HG02852 (cell line): ENCODE measurements around the gene ZMIZ1.

Experiments
- ATAC-seq: cut with Tn5 transposase; IDR thresholded peaks from one replicate; pipeline ENCODE4 v1.9.1; 2021; ENCODE audit warnings: mild to moderate bottlenecking, moderate library complexity; ENCODE audit not compliant: unreplicated experiment

ZMIZ1 gene

DNA sequence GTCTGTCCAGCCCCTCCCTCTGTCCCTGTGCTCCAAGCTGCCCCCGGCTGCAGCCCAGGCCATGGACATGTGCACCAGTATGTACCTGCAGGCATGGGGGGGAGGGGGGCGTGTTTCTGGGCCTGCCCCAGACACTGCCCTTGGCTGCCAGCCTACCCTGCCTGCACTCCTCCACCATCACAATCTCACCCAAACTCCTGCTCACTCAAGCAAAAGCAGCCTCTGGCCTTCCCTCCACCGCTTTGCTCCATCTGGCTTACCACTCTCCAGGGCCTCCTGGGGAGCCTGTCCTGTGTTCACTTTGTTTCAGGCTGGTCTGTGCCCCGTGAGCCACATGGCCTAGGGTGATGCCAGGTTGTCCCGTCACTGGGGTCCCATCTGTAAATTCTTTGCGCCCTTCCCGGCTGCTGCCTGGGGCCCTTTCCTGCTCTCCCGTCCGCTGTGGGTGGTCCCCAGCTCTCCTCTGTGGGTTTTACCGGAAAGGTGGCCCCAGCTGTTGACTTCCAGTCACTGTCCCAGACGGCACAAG is 245.2 kb downstream of the ZMIZ1 start:
- ATAC-seq = no peak

DNA sequence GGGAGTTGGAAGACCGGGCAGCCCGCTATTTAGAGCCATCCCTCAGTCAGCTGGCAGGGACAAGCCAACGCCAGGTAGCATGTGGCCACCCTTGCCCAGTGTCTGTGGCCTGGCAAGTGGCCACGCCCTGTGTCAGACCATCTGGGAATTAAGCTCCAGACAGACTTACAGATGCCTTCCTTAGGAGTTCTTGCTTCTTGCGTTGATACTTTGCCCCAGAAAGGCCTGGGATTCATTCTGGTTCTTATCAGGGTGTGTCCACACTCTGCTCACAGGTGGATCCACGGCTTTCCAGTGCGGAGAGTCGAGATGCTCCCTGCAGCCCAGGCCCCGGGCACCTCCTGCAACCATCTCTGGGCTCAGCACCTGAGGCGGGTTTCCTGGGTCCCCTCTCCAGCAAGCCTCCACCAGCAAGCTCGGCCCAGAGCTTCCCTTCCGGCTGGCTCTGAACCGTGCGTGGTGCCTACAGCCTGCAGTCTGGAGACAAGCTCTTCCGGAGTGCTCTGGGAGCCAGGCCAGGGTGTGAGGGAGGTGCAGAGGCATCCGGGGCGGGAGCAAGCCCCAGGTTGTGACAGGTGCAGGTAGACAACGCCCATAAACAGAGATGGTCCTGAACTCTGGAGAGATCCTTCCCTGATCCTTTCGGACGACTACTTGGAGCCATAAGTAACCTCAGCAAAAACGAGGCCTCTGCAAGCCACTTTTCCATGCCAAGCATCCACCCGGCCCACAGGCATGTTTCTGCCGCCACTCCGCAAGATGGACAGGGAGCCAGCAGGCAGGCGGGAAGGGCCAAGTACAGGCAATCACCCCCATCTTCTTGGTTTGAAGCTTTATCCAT is 246.2 kb downstream of the ZMIZ1 start:
- ATAC-seq = no peak

DNA sequence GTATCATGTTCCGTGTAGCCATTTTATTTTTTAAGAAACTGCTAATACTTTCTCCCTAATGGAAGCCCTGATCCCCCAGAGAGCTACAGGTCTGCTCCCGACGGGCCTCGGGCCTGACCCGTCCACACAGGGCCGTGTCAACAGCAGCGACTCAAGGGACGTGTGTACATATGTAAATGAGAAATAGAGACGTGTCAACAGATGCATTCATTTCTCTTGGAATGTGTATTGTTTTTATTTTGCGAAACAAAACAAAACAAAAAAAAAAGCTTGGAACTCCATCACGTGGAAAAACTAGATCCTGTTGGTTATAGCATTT is 246.8 kb downstream of the ZMIZ1 start:
- ATAC-seq = no peak

DNA sequence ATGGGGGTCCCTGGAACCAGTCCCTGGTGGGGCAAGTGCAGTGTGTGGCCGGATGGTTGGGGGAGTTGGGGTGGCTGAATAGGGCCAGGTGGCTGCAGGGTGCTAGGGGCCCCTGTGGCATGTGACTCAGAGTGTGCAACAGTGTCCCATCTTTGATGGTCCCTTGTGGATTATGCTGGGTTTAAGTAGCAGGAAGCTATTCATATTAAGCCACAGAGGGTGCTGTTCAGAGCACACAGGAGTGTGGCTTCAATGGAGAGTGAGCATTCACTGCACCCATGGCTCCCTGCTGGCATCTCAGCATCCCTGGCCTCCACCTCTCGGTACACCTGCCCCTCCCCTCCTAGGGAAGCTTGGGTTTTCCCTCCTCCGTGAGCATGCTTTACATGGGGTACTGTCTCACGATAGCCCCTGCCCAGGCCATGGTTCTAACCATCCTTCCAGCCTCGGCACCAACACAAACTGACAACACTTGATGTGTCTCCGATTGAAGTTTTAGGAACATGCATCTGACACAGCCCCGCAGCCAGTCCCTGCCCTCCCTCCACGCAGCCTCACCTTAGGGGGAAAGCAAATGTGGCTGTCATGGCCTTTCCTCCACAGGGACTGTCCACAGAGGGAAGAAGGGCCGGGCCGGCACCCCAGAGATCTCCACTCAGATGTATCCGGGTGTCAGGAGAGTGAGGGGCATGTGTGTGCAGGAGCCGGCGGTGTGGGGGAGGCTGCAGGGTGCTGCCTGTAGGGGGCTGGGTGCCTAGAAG is 248.1 kb downstream of the ZMIZ1 start:
- peak; percentile 63 for ATAC-seq

DNA sequence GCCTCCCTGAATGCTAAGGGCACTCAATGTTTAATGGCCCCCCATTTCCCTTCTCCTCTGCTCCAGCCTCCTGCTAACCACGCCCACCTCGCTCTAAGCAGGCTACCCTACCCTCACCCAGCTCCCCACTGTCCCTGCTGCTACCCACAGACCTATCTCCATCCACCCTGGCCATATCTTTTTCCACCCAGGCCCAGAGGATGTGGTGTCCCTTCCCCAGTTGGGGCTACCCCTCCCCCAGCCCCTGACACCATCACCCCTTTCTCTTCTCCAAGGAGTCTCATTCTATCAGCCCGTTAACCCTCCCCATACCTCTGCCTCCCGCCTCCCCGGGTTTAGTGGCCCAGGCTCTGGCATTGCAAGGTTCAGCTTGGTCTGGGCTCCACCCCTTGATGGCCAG is 249.6 kb downstream of the ZMIZ1 start:
- ATAC-seq = no peak

DNA sequence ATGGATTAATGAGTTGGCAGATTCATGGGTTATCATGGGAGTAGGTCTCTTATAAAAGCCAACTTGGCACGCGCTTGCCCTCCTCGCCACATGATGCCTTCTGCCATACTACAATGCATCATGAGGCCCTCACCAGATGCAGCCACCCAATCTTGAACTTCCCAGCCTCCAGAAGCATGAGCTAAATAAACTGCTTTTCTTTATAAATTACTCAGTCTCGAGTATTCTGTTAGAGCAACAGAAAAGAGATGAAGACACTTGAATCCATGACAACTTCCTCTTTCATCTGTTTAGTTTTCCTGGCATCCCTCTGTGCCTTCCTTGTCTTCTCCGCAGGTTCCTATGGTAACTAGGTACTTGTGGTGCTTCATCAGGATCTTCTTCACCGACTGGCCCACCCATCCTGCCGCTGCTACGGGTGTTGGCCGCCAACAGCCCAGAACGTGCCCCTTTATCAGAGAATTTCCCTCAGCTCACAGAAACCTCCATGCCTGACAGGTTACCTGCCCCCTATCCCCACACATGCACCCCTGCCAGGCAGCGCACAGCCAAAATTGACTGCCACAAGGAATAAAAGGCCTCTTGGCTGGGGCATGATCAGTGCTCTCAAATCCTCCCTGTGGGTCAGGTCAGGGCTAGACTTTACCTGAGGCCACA is 250.5 kb downstream of the ZMIZ1 start:
- no peak for ATAC-seq

DNA sequence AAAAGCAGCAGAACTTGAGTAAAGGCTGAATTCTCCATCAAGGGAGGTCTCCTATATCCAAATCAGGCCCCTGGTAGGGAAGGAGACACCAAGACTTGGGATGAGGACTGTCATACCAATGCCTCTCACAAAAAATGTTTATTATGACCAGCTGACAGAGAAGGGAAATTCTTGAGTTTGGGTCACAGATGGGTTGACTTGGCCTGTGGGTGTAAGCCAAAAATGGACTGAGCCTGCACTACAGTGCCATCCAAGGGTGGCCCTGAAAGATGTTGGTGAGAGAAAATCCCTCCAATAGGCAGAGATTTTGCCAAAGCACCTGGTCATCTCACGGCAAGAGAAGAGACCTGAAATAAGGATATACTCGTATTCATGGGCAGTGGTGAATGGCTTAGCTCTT is 251.6 kb downstream of the ZMIZ1 start:
- ATAC-seq = no peak

DNA sequence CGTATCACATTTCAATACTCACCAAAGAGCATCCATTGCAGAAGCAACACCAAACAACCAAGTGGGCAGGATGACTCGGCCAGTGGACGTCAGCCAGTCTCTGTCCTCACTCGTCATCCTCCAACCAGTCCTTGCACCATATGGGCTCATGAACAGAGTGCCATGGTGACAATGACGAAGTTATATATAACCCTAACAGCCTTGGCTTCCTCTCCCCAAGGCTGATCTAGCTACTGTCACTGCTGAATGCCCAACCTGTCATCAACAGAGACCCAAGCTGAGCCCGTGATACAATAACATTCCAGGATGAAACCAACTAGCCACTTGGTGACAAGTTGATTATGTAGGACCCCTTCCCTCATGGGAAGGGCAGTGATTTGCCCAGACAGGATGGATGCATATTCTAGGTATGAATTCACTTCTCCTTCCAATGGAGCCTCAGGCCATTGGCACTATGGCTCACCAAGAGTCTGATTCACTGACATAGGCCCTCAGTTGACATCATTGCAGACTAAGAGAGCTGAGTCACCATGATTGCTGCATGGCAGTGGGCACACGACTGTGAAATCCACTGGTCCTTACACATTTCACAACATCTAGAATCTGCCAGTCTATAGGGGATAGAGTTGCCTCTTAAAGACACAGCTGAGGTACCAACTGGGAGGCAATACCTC is 252.2 kb downstream of the ZMIZ1 start:
- no peak for ATAC-seq

DNA sequence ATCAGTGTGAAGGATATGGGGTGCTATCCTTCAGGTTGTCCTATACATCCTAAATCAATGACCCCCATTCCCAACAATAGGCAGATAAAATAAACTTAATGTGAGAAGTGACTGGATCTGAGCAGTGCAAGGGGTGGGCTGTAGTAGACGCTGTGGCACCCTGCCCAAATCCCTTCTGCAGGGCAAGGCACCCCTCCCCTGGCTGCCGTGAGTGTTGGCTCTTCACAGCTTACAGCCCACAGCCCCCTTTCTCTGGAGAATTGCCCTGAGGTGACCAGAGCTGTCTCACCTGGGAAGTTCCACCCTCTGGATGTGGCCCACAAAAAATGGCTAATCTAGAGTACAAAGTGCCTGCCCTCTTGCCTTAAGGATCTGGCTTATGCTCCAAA is 252.7 kb downstream of the ZMIZ1 start:
- ATAC-seq = no peak

DNA sequence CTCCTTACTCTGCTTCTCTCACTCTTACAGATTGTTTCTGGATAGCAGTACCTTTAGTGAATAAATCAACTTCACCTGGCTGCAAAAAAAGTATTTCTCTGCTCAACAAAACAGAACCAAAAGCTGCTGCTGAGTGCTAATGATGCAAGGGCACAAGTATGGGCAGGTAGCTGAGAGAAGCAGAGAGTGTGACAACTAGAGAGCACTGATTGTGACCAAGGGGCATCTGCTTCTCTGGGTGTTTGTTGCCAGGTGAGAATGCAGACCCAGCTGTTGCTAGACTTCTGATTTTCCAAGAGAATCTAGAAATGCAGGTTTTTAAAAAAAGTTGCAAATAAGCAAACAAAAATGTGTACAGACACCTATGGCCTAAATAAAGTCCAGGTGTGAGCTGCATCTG is 253.2 kb downstream of the ZMIZ1 start:
- no peak for ATAC-seq

DNA sequence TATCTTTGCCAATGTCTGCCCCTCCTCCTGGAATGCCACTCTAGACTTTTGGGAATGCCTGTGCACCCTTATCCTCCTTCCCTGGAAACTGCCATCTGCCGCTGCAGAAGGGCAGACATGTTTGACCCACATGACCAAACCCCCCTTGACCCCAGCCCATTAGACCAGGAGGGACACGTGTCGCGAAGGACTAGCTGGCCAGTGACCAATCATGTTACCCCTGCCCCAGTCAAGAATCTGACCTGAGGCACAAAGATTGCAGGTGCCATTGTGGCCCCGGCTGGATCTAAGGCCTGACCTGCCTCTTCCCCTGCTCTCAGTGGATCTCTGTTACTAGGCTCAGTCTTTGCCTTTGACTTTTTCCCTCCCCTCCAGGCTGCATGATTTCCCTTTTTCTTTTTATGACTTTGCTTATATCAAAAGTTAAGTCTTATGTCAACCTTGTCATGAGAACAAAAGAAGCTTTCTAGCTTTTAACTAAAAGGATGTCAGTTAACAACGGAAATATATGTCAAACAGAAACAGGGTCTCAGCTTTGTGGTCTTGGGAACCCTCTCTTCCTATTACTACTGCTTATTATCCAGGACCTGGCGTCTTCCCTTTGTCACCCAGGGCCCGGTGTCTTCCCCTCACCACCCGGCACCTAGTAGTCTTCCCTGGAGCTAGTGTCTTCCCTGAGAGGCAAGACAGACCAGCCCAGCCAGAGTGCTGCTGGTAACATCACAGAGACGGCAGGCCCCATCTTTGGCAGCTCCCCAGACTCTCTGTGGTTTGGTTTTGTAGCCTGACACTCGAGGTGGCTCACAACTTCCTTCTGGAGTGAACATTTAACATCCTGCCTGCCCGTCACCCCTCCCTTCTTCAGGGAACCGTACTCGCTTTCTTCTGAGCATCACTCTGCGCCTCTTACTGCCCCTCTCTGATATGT is 254.1 kb downstream of the ZMIZ1 start:
- ATAC-seq = peak; percentile 65

DNA sequence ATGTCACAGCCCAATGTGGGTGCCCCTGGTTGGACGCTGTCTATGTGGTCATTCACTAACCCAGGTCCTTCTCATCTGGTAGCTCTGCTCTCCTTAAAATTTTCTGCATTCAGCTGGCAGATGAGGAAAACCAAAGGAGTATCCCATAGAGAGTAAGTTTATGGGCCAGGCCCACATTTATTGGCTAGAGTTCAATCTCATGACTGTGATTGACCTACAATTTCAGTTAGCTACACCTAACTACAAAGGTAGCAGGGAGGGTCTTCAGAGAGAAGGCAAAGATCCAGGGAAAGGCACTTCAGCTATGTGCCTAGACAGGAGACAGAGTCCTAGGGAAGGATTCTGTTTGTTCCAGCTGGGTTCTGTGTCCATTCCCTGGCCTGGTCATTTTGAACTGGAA is 254.8 kb downstream of the ZMIZ1 start:
- no peak for ATAC-seq

DNA sequence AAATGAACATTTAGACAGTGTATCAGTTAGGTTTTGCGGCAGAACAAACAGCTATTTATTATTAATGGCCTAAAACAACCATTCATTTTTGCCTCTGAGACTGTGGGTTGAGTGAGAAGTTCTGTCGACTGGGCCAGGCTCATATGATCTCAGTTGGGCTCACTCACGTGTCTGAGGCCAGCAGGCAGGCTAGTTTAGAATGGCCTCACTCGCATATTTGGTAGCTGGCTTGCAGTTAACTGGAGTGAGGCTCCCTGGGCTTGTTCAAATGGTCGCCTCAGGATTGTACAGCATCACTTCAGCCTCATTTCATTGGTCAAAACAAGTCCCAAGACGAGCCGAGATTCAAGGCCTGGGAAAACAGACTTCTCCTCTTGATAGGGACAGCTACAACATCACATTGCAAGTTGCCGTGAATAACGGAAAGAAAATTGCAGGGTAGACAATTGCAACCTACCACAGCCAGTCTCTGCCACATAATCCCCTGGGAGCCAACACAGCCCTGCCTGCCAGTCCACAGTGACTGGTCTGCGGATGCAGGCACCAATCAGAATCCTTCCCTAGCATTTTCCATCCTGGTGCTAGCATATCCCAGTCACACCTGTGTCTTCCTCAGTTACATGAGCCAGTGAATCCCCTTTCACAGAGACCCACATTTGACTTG is 255.4 kb downstream of the ZMIZ1 start:
- no peak for ATAC-seq

DNA sequence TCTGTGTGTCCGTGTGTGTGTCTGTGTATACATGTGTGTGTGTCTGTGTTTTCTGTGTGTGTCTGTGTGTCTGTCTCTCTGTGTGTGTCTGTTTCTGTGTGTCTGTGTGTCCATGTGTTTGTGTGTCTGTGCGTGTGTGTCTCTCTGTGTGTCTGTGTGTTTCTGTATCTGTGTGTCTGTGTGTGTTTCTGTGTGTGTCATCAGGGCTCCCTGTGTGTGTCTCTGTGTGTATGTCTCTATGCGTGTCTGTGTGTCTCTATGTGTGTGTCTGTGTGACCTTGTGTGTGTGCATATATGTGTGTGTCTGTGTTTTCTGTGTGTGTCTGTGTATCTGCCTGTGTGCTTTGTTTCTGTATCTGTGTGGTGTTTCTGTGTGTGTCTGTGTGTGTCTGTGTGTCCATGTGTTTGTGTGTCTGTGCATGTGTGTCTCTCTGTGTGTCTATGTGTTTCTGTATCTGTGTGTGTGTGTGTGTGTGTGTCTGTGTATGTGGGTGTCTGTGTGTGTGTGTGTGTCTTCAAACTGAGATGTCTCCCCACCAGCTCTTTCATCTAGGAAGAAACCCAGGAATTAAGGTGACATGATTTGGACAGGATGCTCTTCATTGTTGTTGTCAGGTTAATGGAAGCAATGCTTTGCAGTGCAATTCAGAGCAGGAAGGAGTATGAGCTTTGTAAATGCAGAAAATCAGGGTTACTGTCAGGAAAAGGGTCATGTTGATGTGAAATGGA is 257.8 kb downstream of the ZMIZ1 start:
- no peak for ATAC-seq

DNA sequence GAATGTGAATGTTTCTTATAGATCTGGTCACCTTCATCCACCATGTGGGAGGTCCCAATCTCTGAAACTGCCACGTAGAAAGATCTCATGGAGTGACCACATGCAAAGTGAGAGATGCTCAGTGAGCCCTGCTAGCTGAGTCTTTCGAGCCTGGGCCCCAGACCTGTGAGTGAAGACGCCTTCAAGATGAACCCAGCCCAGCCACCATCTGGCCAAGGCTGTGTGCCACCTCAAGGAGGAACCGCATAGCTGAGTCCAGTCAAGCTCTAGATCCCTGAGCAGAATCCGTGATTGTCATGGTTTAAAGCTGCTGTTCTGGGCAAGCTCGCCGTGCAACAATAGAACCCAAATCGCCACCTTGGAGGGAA is 258.3 kb downstream of the ZMIZ1 start:
- ATAC-seq = no peak

DNA sequence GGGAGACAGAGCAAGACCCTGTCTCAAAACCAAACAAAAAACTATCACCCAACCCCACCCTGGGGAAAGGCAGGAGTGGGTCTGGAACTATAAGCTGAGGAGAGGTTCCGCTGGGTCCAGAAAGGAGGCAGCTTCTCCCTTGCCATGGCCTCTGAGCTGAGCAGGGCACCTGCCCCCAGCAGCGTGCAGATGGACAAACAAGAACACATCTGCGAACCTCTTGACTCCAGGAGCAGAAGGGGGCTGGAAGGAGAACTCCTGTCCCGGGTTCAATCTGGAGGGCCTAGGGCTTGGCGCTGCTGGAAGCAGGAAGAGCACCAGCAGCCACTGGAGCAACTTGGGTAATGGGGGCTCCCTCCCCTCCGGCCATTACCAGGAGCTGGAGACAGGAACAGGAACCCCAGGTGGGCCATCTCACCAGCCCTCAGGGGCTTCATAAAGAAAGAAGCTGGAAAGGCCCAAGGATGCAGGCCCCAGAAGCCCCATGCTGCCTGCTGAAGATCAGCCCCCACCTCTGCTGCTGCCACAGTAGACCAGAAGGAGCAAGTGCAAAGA is 259.5 kb downstream of the ZMIZ1 start:
- no peak for ATAC-seq

DNA sequence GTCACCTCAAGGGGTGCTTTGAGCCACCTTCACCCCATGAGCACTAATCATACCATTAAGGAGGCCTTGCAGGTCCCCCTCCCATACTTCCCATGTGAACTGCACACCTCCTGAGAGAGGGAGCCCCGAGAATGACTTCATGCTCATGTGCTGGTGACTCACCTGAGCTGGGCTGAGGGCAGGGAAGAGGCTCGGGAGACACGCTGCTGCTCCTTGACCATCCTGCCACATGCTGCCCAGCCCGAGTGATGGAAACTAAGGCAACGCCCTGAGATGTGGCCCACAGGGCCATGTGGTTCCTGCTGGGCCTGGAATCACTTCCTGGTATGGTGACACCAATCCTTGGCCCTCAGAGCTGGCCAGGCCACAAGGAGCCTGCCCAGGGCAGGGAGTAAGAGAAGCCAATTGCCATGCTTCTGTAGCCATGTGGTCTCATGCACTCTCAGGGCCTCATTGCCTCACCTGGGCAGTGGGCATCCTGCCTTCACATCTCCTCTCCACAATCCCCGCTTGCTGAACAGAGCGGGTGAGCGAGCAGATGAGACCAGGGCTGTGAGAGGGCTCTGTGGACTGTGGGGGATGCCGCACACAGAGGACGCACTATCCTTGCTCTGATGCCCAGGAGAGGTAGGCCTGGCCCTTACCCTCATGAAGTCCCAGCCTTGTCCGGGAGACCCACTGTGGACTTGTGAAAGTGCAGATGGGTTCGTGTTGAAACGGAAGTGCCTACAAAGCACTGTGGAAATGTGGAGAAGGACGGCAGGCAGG is 260.2 kb downstream of the ZMIZ1 start:
- no peak for ATAC-seq

DNA sequence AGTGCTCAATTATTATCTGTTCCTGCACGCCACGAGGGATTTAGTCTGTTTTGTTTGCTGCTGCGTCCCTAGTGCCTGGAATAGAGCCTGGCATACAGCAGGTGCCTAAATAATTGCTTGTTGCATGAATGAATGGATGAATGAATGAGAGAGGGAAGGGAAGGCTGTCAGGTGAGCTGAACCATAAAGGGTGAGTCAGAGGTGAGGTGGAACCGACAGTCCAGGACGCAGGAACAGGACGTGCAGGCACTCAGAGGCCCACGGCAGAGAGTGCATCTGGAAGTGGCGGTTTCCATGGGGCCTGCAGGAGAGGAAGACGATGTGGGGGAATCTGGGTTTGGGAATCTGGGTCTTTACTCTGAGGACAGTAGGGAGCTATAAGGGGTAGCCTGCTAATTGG is 260.8 kb downstream of the ZMIZ1 start:
- no peak for ATAC-seq
